HG03175 (cell line): ENCODE data around the gene ADD2.
A peak's percentile ranks its signal among the peaks of the same experiment; 100 is the strongest.

Experiments
- ATAC-seq: cut with Tn5 transposase; IDR thresholded peaks from one replicate; pipeline ENCODE4 v1.9.1; 2021; ENCODE audit warnings: mild to moderate bottlenecking, moderate library complexity; ENCODE audit not compliant: unreplicated experiment

The ADD2 gene

DNA sequence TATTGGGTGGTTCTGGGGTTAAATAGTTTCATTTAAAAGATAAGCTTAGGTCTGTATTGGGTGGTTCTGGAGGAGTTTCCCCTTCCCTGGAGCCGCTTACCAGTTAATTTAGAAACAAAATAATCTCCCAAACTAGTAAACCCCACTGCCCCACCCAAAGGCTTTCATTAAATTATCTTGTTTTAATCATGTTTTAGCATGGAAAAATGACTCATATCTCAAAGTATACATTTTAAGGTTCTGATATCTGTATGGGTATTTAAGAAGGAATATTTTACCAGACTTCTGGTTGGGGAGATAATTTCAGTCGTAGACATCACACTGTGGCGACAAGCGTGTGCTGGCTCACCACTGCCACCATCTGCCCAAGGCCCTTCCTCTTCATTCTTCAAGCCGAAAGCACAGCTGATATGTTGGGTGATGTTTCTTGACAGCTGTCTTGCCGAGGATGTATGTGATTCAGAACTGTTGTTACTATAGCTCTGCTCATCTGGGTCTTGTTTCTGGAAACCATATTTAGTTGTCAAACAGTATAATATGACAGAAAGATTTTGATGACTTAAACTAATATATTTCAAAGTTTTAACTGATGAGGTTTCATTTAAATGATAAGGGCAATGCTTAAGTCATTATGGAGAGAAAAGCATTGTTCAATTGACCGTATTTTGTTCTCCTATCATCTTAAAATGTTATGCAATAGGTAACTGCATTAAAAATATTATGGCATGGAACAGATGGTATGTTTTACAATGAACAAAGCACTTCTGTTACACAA lies 17.3 kb upstream of the ADD2 start:
- no peak for ATAC-seq

DNA sequence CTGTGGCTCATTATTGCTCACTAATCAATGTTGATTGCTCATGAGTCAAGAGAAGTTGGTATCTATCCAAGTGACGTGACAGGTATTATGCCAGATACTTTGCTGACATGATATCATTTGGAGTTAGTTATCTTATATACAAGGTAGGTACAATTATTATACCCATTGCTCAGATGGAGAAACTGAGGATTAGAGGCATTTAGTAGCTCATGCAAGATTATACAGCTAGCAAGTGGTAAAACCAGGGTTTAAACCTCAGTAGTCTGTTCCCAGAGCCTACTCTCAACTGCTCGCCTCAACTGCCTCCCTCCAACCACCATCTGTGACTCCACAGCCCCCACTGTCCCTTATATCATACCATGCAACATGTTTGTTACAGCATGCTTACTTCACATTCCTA lies 16.3 kb upstream of the ADD2 start:
- ATAC-seq = no peak

GRCh38 chr2:70779911-70780545 lies 12.0 kb upstream of the ADD2 start:
- no peak for ATAC-seq

DNA sequence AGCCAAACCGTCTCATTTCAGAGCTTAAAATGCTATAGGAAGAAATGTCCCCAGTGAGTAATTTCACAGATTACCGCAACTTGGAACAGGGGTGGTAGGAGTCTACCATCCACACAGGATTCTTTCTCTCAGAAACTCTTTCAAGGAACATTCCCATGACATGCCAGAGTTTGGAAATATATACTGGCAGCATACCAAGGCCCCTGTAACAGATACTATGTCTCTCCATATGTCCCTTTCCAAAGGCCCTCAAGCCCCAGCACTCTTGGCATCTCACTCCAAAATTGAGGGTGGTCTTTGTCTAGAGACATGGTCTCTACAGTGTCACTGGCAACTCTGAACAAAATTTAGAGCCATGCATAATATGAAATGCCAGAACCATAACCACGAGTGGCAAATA lies 11.5 kb upstream of the ADD2 start:
- ATAC-seq = no peak

- no peak for ATAC-seq
Measured at GRCh38 chr2:70778676-70779075, 10.7 kb upstream of the ADD2 start.

GRCh38 chr2:70777450-70777849 lies 9.4 kb upstream of the ADD2 start:
- ATAC-seq = no peak

GRCh38 chr2:70776266-70776665 lies 8.3 kb upstream of the ADD2 start:
- ATAC-seq = no peak

GRCh38 chr2:70775141-70775540 lies 7.1 kb upstream of the ADD2 start:
- no peak for ATAC-seq

- no peak for ATAC-seq
Measured at GRCh38 chr2:70772486-70773155, 4.6 kb upstream of the ADD2 start.

DNA sequence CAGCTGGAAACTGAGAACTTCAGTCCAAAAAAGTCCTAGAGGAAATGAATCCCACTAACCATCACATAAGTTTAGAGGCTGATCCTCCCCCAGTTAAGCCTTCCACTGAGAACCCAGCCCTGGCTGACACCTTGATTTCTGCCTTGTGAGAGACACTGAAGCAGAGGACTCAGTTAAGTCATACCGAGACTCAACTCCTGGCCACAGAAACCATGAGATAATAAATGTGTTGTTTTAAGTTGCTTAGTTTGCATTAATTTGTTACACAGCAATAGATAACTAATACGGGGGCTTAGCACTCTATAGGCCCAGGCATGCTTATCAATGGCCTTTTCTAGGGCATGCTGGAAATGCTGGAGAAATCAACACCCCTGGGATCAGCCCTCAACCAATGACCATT lies 3.4 kb upstream of the ADD2 start:
- peak; percentile 71 for ATAC-seq

DNA sequence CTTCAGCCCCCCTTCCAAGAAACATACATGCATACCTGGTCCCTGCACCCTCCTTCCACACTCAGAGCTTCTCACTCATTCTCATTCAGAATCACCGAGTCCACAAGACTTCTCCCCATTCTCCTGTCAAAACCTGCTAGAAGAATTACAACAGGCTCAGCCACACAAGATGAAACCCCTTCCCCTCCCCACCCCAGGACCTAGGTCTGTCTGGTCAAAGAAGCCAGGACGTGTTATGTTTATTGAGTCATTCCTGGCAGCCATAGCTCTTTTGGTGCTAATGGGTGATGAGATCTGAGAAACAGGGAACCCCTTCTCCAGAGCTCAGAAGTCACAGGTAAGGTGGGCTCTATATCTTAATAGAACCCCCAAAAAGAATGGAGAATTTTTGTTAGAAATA lies 1.4 kb upstream of the ADD2 start:
- ATAC-seq = no peak

DNA sequence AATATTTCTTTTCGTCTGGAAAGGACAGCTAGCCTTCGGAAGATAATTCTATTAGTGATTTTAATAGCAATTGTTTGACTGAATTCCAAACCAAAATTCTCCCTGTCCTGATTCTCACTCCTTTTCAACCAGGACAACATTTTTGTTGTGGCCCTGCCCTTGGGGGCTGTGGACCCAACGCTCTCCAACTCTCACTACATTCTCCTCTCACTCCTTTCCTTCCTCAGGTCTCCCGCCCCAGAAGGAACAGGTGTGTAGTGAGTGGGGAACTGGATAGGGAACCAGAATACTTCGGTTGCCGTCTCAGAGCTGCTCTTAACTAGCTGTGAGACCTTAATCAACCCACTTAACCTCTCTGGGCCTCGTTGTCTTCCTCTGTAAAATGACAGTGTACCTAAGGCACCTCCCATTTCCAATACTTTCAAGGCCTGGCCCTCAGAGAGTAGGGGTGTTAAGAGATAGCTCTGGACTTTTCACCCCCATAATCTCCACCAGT lies 638 bp upstream of the ADD2 start:
- no peak for ATAC-seq

- ATAC-seq = no peak
Measured at GRCh38 chr2:70767079-70767698, 811 bp downstream of the ADD2 start.

DNA sequence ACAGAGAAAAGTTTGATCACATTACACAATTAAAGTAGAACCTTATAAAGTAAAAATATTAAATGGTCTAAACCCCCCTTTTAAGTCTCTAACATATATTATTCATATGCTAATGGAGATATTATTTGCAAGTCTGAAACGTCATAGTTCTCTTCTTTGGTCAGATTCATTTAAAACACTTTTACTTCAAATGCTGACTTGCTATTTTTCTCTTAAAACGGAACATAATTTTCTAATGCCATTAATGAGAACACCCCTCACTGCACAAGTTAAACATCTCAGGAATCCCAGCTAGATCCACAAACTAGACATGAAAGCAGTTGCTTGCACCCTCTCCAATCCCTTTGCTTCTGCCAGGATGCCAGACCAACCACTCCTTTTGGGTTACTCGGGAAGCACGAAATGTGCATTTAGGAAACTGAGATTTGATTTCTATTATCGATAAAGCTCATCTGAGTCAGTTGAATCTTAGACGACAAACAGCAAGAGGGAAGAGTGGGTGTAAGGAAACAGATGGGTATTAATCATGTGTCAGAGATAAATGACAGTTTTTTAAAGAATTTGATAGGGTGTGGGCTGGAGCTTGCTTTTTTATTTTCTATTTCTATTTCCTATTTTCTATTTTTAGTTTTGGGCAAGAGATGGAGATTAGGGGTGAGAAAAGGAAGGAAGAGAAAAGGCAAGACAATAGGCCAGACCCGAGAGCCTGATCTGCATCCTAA lies 1.5 kb downstream of the ADD2 start:
- no peak for ATAC-seq

DNA sequence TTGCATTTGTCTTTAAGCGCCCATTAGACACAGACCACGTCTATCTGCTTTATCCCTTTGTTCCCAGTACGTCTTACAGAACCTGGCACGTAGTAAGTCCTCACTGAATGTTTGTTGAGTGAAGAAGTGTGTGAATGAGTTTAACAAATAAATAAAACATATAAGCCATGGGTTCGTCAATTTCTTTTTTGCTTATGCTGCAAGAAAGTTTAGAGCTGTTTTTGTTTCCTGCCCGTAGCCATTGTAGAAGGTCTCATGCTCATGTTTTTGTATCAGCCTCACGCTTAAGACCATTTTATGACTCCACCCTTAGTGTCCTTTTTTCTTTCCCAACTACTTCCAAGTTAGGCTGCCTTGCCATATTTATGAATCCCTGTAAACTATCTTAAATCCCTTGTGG lies 2.5 kb downstream of the ADD2 start:
- ATAC-seq = no peak

GRCh38 chr2:70759446-70759845 lies 8.6 kb downstream of the ADD2 start:
- no peak for ATAC-seq

DNA sequence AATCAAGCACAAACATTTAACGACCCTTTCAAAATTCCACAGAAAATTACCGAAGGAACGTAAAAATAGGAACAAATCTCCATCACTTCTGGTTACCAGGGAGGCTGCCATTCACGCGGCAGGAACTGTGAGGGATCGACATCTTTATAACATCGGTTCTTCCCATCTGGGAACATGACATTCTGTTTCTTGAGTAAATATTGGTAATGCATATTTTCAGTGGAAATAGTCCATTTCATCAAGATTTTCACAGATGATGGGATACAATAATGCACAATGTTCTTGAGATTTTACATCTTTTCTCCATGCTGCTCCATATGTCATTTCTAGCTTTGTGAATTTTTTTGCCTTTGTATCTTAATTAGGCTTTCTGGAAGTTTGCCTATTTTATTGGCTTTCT lies 10.0 kb downstream of the ADD2 start:
- no peak for ATAC-seq

DNA sequence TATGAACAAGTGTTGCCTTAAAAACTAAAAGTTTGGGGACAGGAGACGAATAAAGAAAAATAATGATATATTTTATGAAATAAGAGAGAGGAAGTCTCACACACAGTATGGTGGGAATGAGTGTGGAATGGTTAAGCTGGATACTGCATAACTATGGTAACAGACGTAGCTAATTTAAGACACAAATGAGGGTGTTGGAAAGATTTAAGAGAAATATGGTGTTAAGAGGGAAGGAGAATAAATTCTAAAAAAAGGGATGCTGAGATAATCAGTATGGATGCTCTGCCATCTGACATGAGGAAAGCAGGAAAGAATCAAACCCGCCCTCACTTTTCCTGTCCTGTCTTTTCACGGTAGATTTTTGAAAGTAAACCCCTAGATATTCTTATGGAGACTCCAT lies 10.6 kb downstream of the ADD2 start:
- ATAC-seq = no peak

DNA sequence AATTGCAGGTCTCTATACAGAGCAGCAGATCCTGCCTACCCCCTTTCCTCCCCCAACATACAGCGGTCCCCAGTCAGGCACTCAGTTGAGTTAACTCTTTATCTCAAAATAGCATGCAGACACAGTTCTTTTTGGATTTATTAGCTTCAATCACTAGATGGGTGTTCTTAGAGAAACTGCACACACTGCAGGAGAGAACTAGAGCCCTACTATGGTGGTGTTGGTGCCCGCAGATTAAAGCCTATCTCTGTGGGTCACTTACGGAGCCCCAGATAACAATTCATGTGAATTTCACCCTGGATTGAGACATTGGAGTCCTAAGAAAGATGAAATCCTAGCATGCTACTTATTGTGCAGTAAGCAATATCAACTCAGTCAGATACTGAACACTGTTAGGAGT lies 11.9 kb downstream of the ADD2 start:
- ATAC-seq = no peak

DNA sequence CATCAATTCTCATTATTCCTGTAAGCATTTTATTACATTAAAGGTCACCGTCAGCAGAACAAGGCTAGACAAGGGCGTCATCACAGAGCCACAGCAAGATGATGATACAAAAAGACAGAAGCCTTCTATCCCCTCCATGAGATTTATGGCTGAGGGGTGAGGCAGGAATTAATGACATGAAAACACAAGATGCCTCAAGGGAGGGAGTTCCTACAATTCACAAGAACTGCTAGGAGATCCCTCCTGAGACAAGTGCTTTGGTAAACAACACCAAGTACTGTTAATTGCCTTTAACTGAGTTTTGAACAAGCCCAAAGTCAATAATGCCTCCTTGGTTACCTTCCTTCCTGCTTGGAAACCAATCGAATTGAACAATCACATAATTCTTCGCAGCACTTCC lies 14.1 kb downstream of the ADD2 start:
- ATAC-seq = no peak

DNA sequence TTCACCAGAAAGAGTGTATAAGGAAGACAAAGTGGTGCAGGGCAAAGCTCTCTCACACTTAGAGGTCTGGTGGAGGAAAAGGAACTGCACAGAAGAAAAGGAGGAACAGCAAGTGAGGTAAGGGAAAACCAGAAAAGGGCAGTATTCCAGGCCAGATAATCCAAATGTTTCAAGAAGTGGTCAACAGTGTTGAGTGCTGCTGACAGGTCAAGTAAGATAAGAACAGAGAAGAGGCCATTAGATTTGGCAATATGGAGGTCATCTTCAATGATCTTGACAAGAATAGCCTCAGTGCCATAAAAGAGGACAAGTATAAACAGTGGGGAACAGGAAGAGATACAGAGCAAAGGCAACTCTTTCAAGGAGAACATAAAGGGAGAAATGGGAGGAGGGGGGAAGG lies 15.0 kb downstream of the ADD2 start:
- no peak for ATAC-seq
